Chondrocyte (in vitro differentiated cells): ENCODE results near the gene ITGA3. TPM values are rescaled to one million over a fixed set of nuclear protein-coding genes. Genes with fewer than 3 reads are reported as not detected.

ENCODE experiments used
- DNase-seq: peaks from one replicate; pipeline ENCODE4 v3.0.0; 2021; ENCODE audit warnings: mixed read lengths, low spot score
- H3K27ac Mint-ChIP-seq: one replicate; pipeline ENCODE4 v1.8.0; 2021; ENCODE audit warnings: mild to moderate bottlenecking, moderate library complexity, mixed read lengths; ENCODE audit not compliant: unreplicated experiment
- H3K27me3 Mint-ChIP-seq: 2 replicates; pipeline ENCODE4 v1.8.0; 2021; ENCODE audit warnings: low read depth, mixed read lengths
- H3K36me3 Mint-ChIP-seq: 2 replicates; pipeline ENCODE4 v1.8.0; 2021; ENCODE audit warnings: low read depth, mixed read lengths
- H3K4me1 Mint-ChIP-seq: 2 replicates; pipeline ENCODE4 v1.8.0; 2021; ENCODE audit warnings: low read depth, mild to moderate bottlenecking, mixed read lengths
- H3K4me3 Mint-ChIP-seq: one replicate; pipeline ENCODE4 v1.8.0; 2021; ENCODE audit warnings: mild to moderate bottlenecking, moderate library complexity, mixed read lengths; ENCODE audit not compliant: unreplicated experiment
- H3K9me3 Mint-ChIP-seq: 2 replicates; pipeline ENCODE4 v1.8.0; 2021; ENCODE audit warnings: low read depth, mixed read lengths
- total RNA-seq: library from RNA; stranded (reverse); gene quantifications from 3 replicates; pipeline ENCODE4 v1.2.1, GENCODE V29; 2021
- TF ChIP-seq, protein P1 (sequence below): fragments of 200-600 bp; sonication (generic); IDR thresholded peaks from 2 replicates; pipeline ENCODE4 v1.5.0; 2021; ENCODE audit warnings: antibody characterized with exemption, mild to moderate bottlenecking, moderate library complexity

The ITGA3 gene
- total RNA-seq, 1 donor from 2014 or later: 216 TPM

DNA sequence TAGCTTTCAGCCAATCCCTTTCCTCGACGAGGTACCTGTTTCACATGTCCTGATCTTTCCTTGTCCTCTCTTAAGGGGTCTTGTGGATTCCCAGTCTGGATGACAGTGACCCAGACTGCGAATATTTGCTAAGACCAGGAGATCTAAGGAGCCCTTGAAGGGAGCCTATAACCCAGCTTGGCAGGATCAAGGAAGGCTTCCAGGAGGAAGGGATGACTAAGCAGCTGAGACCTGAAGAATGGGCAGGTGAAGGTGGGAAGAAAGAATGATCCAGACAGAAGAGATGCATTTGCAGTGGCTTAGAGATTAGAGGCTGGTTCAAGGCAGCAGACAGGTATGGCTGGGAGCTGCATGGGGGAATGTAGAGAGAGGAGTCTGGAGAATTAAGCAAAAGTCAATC lies 37.3 kb downstream of the ITGA3 start:
- Mint-ChIP-seq H3K4me1 (peaks cover 29% of the 10 kb centered on the region), H3K27ac (peak overlapping the region; percentile 53), H3K4me3 (no peak overlapping the region), H3K9me3 (no peaks in the 10 kb centered on the region), H3K27me3 (no peaks in the 10 kb centered on the region), H3K36me3 (peaks cover 22% of the 10 kb centered on the region)
- TF ChIP-seq, protein P1, sequence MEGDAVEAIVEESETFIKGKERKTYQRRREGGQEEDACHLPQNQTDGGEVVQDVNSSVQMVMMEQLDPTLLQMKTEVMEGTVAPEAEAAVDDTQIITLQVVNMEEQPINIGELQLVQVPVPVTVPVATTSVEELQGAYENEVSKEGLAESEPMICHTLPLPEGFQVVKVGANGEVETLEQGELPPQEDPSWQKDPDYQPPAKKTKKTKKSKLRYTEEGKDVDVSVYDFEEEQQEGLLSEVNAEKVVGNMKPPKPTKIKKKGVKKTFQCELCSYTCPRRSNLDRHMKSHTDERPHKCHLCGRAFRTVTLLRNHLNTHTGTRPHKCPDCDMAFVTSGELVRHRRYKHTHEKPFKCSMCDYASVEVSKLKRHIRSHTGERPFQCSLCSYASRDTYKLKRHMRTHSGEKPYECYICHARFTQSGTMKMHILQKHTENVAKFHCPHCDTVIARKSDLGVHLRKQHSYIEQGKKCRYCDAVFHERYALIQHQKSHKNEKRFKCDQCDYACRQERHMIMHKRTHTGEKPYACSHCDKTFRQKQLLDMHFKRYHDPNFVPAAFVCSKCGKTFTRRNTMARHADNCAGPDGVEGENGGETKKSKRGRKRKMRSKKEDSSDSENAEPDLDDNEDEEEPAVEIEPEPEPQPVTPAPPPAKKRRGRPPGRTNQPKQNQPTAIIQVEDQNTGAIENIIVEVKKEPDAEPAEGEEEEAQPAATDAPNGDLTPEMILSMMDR: no peak
- no peak for DNase-seq

DNA sequence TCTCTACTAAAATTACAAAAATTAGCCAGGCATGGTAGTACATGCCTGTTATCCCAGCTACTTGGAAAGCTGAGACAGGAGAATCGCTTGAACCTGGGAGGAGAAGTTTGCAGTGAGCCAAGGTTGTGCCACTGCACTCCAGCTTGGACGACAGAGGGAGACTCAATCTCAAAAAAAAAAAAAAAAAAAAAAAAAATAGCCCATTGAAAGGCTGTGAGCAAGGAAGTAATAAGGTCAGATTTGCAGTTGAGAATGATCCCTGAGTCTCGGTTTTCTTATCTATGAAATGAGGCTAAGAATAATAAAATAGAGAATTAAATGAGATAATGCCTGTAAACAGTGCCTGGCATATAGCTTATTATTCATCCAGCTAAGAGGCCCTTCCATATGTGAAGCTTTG lies 37.9 kb downstream of the ITGA3 start:
- H3K9me3 Mint-ChIP-seq: no peaks in the 10 kb centered on the region
- H3K4me1 Mint-ChIP-seq: peaks cover 29% of the 10 kb centered on the region
- peak overlapping the region; percentile 94 for H3K27ac Mint-ChIP-seq
- H3K36me3 Mint-ChIP-seq: peaks cover 20% of the 10 kb centered on the region
- DNase-seq: no peak
- H3K27me3 Mint-ChIP-seq: no peaks in the 10 kb centered on the region
- TF ChIP-seq, protein P1: no peak
- no peak overlapping the region for H3K4me3 Mint-ChIP-seq

DNA sequence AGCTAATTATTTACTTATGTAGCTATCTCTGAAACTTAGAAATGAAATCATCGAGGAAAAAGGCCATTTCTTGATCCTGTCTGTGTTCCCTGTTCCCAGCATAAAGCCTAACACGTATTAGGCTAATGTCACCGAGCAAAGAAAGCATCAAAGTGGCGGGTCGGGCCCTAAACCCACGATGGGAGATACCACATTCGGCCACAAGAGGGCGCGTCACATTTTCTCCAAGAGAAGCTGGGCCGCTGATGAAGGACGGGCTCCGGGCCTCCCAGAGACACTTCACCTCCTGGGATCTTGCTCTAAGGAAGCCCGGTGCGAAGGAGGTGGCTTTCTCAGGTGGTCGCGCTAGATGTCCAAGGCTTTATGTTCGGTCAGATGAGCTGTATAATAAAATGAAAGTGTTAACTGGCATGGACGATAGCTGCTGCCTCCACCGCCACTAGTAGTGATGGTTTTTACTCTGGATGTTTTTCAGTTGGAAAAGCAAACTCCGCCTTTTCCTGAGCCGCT lies 38.4 kb downstream of the ITGA3 start:
- peaks cover 15% of the 10 kb centered on the region for H3K36me3 Mint-ChIP-seq
- peak overlapping the region; percentile 94 for H3K27ac Mint-ChIP-seq
- TF ChIP-seq, protein P1: peak; percentile 96

DNA sequence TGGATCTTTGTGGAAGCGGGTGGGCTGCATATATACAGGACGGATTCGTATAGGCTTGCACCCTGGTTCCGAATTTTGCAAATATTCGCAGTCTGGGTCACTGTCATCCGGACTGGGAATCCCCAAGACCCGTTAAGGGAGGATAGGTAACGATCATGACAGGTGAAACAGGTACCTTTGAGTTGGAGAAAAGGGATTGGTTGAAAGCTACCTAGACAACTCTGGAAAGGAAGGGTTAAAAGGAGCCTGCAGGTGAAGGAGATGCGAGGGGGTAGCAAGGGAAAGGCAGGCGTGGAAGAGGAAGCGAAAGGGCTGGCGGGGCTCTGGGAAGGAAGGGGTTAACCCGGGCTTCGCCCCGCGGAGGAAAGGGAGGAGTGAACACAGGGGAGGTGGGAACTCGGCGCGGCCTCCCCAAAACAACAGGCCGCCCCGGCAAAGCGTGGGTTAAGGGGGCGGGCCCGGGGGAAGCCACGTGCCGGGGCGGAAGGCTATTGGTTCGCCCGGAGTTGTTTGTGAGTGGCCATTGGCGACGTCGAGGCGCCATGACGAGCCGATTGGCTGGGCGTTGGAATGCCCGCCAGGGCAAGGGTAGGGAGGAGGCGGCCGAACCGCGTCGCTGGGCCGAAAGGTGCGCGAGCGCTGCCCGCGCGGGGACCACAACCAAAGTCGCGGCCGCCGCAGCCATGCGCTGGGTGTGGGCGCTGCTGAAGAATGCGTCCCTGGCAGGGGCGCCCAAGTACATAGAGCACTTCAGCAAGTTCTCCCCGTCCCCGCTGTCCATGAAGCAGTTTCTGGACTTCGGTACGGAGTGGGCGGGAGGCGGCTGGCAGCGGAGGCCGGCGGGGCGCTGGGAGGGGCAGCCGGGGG lies 39.1 kb downstream of the ITGA3 start, which contains the start of gene PDK2:
Gene PDK2 (plus strand): TSS at position 599 of the 867 bp plus-strand sequence. CDS start 85 bp downstream, at position 684.
- DNase-seq: peak; percentile 98
- H3K36me3 Mint-ChIP-seq: peaks cover 9% of the 10 kb centered on the region
- H3K27me3 Mint-ChIP-seq: no peaks in the 10 kb centered on the region
- H3K4me3 Mint-ChIP-seq: peak within 1 kb of the TSS; percentile 94
- TF ChIP-seq, protein P1: no peak
- H3K4me1 Mint-ChIP-seq: peaks cover 29% of the 10 kb centered on the region
- no peaks in the 10 kb centered on the region for H3K9me3 Mint-ChIP-seq
- peak within 1 kb of the TSS; percentile 94 for H3K27ac Mint-ChIP-seq

More for the DNA sequence above, 38.4 kb downstream of the ITGA3 start:
- DNase-seq: no peak
- Mint-ChIP-seq H3K27me3 (no peaks in the 10 kb centered on the region), H3K4me1 (peaks cover 29% of the 10 kb centered on the region), H3K9me3 (no peaks in the 10 kb centered on the region), H3K4me3 (peak overlapping the region; percentile 94)

- no peak for DNase-seq
- Mint-ChIP-seq H3K27me3 (no peaks in the 10 kb centered on the region), H3K27ac (peak overlapping the region; percentile 94), H3K36me3 (peaks cover 7% of the 10 kb centered on the region), H3K4me3 (peak overlapping the region; percentile 94), H3K4me1 (peaks cover 30% of the 10 kb centered on the region), H3K9me3 (no peaks in the 10 kb centered on the region)
- TF ChIP-seq, protein P1: no peak
These were observed 39.7 kb downstream of the ITGA3 start for GRCh38 chr17:50095626-50096037.
